Smooth muscle cell (in vitro differentiated cells): Measurements from ENCODE around the gene ZNF502. TPM values are rescaled to one million over a fixed set of nuclear protein-coding genes. Genes with fewer than 3 reads are reported as not detected.

ENCODE experiments used
- DNase-seq: peaks from one replicate; lab custom pipeline; 2025; ENCODE audit not compliant: unreplicated experiment; lab: John Stamatoyannopoulos, UW
- H2AFZ ChIP-seq: fragments of 200-600 bp; sonication (generic); 2 replicates; pipeline ENCODE4 v1.6.0; 2016; ENCODE audit warnings: antibody characterized with exemption, low read depth, mild to moderate bottlenecking
- H3F3A ChIP-seq: fragments of 200-600 bp; sonication (generic); 2 replicates; pipeline ENCODE4 v1.6.0; 2017; ENCODE audit warnings: antibody characterized with exemption, low read depth
- H3K27ac ChIP-seq: fragments of 200-600 bp; sonication (generic); 2 replicates; pipeline ENCODE4 v1.5.1; 2016; ENCODE audit warnings: low read depth, mild to moderate bottlenecking
- H3K27me3 ChIP-seq: fragments of 200-600 bp; sonication (generic); 2 replicates; pipeline ENCODE4 v1.6.1; 2016; ENCODE audit warnings: low read depth, mild to moderate bottlenecking
- H3K36me3 ChIP-seq: fragments of 200-600 bp; sonication (generic); 2 replicates; pipeline ENCODE4 v1.5.1; 2016; ENCODE audit warnings: low read depth
- H3K4me1 ChIP-seq: fragments of 200-600 bp; sonication (generic); 2 replicates; pipeline ENCODE4 v1.5.1; 2016; ENCODE audit warnings: low read depth
- H3K4me2 ChIP-seq: fragments of 200-600 bp; sonication (generic); 2 replicates; pipeline ENCODE4 v1.6.0; 2016; ENCODE audit warnings: mild to moderate bottlenecking
- H3K4me3 ChIP-seq: fragments of 200-600 bp; sonication (generic); 2 replicates; pipeline ENCODE4 v1.5.1; 2016; ENCODE audit warnings: mild to moderate bottlenecking
- H3K79me2 ChIP-seq: fragments of 200-600 bp; sonication (generic); 2 replicates; pipeline ENCODE4 v1.6.0; 2016; ENCODE audit warnings: low read depth, mild to moderate bottlenecking
- H3K9ac ChIP-seq: fragments of 200-600 bp; sonication (generic); 2 replicates; pipeline ENCODE4 v1.6.0; 2016; ENCODE audit warnings: low read depth
- H3K9me3 ChIP-seq: fragments of 200-600 bp; sonication (generic); replicated peaks from 2 replicates; pipeline ENCODE4 v1.5.1; 2016; ENCODE audit warnings: low read depth
- H4K20me1 ChIP-seq: fragments of 200-600 bp; sonication (generic); 2 replicates; pipeline ENCODE4 v1.6.0; 2016; ENCODE audit warnings: low read depth
- WGBS: methylation state at CpG from one replicate; pipeline ENCODE4 v1.1.7; 2016; ENCODE audit warnings: low lambda C conversion rate; 5-methylcytosine and 5-hydroxymethylcytosine counted together
- polyA plus RNA-seq: library from polyadenylated mRNA; unstranded; fragments of >200 nt; fragmentation: Nextera tagmentation; extraction: Ambion mirVana; gene quantifications from 2 replicates; pipeline ENCODE4 v1.2.1, GENCODE V29; 2016
- total RNA-seq: library from RNA; depleted of rRNA; stranded (reverse); fragments of >200 nt; gene quantifications from 2 replicates; pipeline ENCODE4 v1.2.3, GENCODE V29; 2014
- TF ChIP-seq, protein P1 (sequence below): fragments of 200-600 bp; sonication (generic); IDR thresholded peaks from 2 replicates; pipeline ENCODE4 v1.5.1; 2017; ENCODE audit warnings: borderline replicate concordance, mild to moderate bottlenecking, antibody characterized with exemption; ENCODE audit not compliant: insufficient read depth, poor library complexity, severe bottlenecking

ZNF502 gene
- total and polyA plus RNA-seq, 2 experiments from 2014 or later: 0.72 to 2.0 TPM

- peaks cover 52% of the 10 kb centered on the region for H3K36me3 ChIP-seq
- H3K4me1 ChIP-seq: no peaks in the 10 kb centered on the region
- WGBS: 91% methylated on average over 3 of the region's 3 CpGs
- no peak overlapping the region for H2AFZ ChIP-seq
- no peak overlapping the region for H3K4me2 ChIP-seq
- TF ChIP-seq, protein P1, sequence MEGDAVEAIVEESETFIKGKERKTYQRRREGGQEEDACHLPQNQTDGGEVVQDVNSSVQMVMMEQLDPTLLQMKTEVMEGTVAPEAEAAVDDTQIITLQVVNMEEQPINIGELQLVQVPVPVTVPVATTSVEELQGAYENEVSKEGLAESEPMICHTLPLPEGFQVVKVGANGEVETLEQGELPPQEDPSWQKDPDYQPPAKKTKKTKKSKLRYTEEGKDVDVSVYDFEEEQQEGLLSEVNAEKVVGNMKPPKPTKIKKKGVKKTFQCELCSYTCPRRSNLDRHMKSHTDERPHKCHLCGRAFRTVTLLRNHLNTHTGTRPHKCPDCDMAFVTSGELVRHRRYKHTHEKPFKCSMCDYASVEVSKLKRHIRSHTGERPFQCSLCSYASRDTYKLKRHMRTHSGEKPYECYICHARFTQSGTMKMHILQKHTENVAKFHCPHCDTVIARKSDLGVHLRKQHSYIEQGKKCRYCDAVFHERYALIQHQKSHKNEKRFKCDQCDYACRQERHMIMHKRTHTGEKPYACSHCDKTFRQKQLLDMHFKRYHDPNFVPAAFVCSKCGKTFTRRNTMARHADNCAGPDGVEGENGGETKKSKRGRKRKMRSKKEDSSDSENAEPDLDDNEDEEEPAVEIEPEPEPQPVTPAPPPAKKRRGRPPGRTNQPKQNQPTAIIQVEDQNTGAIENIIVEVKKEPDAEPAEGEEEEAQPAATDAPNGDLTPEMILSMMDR: no peak
- no peak overlapping the region for H3K9ac ChIP-seq
- no peak overlapping the region for H3K4me3 ChIP-seq
- no peaks in the 10 kb centered on the region for H3K79me2 ChIP-seq
- no peak for DNase-seq
- H3K9me3 ChIP-seq: peaks cover 45% of the 10 kb centered on the region
- no peaks in the 10 kb centered on the region for H3K27me3 ChIP-seq
- no peak overlapping the region for H3K27ac ChIP-seq
- H4K20me1 ChIP-seq: no peaks in the 10 kb centered on the region
- no peaks in the 10 kb centered on the region for H3F3A ChIP-seq
Observed at GRCh38 chr3:44734646-44735168, 22.2 kb downstream of the ZNF502 start.

- H4K20me1 ChIP-seq: no peaks in the 10 kb centered on the region
- peaks cover 44% of the 10 kb centered on the region for H3K79me2 ChIP-seq
- peak overlapping the region; percentile 94 for H3K4me3 ChIP-seq
- no peaks in the 10 kb centered on the region for H3K27me3 ChIP-seq
- 3% methylated on average over 15 of the region's 15 CpGs for WGBS
- H3F3A ChIP-seq: no peaks in the 10 kb centered on the region
- peak overlapping the region; percentile 93 for H3K4me2 ChIP-seq
- no peaks in the 10 kb centered on the region for H3K9me3 ChIP-seq
- H3K4me1 ChIP-seq: peaks cover 14% of the 10 kb centered on the region
- TF ChIP-seq, protein P1: no peak
- peak overlapping the region; percentile 93 for H3K9ac ChIP-seq
- H3K36me3 ChIP-seq: no peaks in the 10 kb centered on the region
- H3K27ac ChIP-seq: peak overlapping the region; percentile 47
- peak overlapping the region; percentile 91 for H2AFZ ChIP-seq
- no peak for DNase-seq
Observed at GRCh38 chr3:44761101-44761423, 48.6 kb downstream of the ZNF502 start.

GRCh38 chr3:44761424-44762169 lies 49.1 kb downstream of the ZNF502 start, which contains the start of the genes KIAA1143 and KIF15:
KIAA1143 (minus strand) TSS chr3:44761619; CDS start chr3:44761602, 17 bp downstream.
KIF15 (plus strand) TSS chr3:44761794; CDS start chr3:44761866, 72 bp downstream.
- Histone ChIP-seq H3K36me3 (no peaks in the 10 kb centered on the region), H3K27ac (peak within 1 kb of the TSS; percentile 47), H3K9ac (peak within 1 kb of the TSS; percentile 93), H3K4me2 (peak within 1 kb of the TSS; percentile 93), H3K9me3 (no peaks in the 10 kb centered on the region), H3F3A (no peaks in the 10 kb centered on the region), H3K4me1 (peaks cover 14% of the 10 kb centered on the region), H2AFZ (peak within 1 kb of the TSS; percentile 91), H4K20me1 (no peaks in the 10 kb centered on the region), H3K79me2 (peaks cover 43% of the 10 kb centered on the region), H3K4me3 (peak within 1 kb of the TSS; percentile 94), H3K27me3 (no peaks in the 10 kb centered on the region)
- under 1% methylated on average over 55 of the region's 64 CpGs for WGBS
- peak; percentile 72 for DNase-seq
- TF ChIP-seq, protein P1: no peak
